Spleen (tissue), 7 donors: Measurements from ENCODE around the gene C14orf180.

Experiments used
- CTCF ChIP-seq, 11 experiments: fragments of 200-600 bp in 7 of 11; fragments of 450-650 bp in 4 of 11; sonication (generic) in 4 of 11; IDR thresholded peaks in 8 of 11; conservative IDR thresholded peaks in 3 of 11; 1 replicate in 7 of 11; 2 replicates in 4 of 11; pipeline versions ENCODE4 v1.4.0 to v1.8.0; 2016 to 2021; ENCODE audit warnings: antibody characterized with exemption in 11 of 11, inconsistent platforms in 4 of 11, mild to moderate bottlenecking in 1 of 11
- POLR2A ChIP-seq, 3 donors: fragments of 450-650 bp; IDR thresholded peaks; one replicate each; pipeline ENCODE4 v1.5.1; 2017; ENCODE audit warnings: antibody characterized with exemption in 3 of 3, mild to moderate bottlenecking in 1 of 3
- donor health status: DM: no; HTN: no; CAD: no; lungs with moderate emphysema.
- donor health status: DM: no; HTN: no; CAD: no.
- donor health status: DM: no; HTN: no; CAD: no.

- TF ChIP-seq POLR2A (IDR thresholded peaks at IDR 0.05) (no peak), CTCF (IDR thresholded peaks at IDR 0.05 in 8 of 11, conservative IDR thresholded peaks at IDR 0.05 in 3 of 11) (no peak)
These were observed 6.6 kb downstream of the C14orf180 start for GRCh38 chr14:104585966-104586697.
